Activated CD4-positive, CD25-positive, alpha-beta regulatory T cell treated with anti-CD3 and anti-CD28 coated beads, Interleukin-2, amount 50 U/mL, for 16 hours (primary cell): ENCODE data around the gene FOXP1.
"Not testable (repeated sequence)": the region's sequence is repeated elsewhere in the genome, so short reads cannot be mapped to it uniquely, and the experiment has no call there.

Experiments used
- DNase-seq: peaks from one replicate; pipeline ENCODE4 v3.0.0-alpha.2; 2020; ENCODE audit warnings: low read depth, low spot score

FOXP1 gene

GRCh38 chr3:71532639-71533395 is 50.7 kb downstream of the FOXP1 start:
- no peak for DNase-seq

- no peak for DNase-seq
Measured at GRCh38 chr3:71530903-71531530, 52.5 kb downstream of the FOXP1 start.

- no peak for DNase-seq
Measured at GRCh38 chr3:71528816-71529215, 54.7 kb downstream of the FOXP1 start.

- DNase-seq, result not testable (repeated sequence)
Measured at GRCh38 chr3:71526448-71526847, 57.1 kb downstream of the FOXP1 start.

- DNase-seq, result no peak
Measured at GRCh38 chr3:71525391-71525790, 58.1 kb downstream of the FOXP1 start.

GRCh38 chr3:71524672-71525071 is 58.9 kb downstream of the FOXP1 start:
- DNase-seq, result no peak

- no peak for DNase-seq
Measured at GRCh38 chr3:71523628-71524027, 59.9 kb downstream of the FOXP1 start.

- no peak for DNase-seq
Measured at GRCh38 chr3:71521940-71522876, 61.3 kb downstream of the FOXP1 start.

GRCh38 chr3:71521021-71521352 is 62.5 kb downstream of the FOXP1 start:
- DNase-seq, result no peak

GRCh38 chr3:71520161-71521020 is 63.1 kb downstream of the FOXP1 start:
- DNase-seq, result no peak

- DNase-seq, result no peak
Measured at GRCh38 chr3:71518089-71518488, 65.4 kb downstream of the FOXP1 start.

GRCh38 chr3:71517271-71517791 is 66.2 kb downstream of the FOXP1 start:
- no peak for DNase-seq

- DNase-seq, result no peak
Measured at GRCh38 chr3:71515636-71516365, 67.7 kb downstream of the FOXP1 start.

GRCh38 chr3:71514621-71515020 is 68.9 kb downstream of the FOXP1 start:
- no peak for DNase-seq

GRCh38 chr3:71513515-71513914 is 70.0 kb downstream of the FOXP1 start:
- DNase-seq, result no peak

GRCh38 chr3:71513081-71513480 is 70.4 kb downstream of the FOXP1 start:
- DNase-seq, result no peak

GRCh38 chr3:71512544-71512943 is 71.0 kb downstream of the FOXP1 start:
- DNase-seq, result no peak

- no peak for DNase-seq
Measured at GRCh38 chr3:71512000-71512399, 71.5 kb downstream of the FOXP1 start.

- DNase-seq, result no peak
Measured at GRCh38 chr3:71511446-71511845, 72.1 kb downstream of the FOXP1 start.

GRCh38 chr3:71511037-71511436 is 72.5 kb downstream of the FOXP1 start:
- no peak for DNase-seq

- no peak for DNase-seq
Measured at GRCh38 chr3:71510510-71510909, 73.0 kb downstream of the FOXP1 start.
